ENCODE data around the gene ZC3H18. TPM values are rescaled to one million over a fixed set of nuclear protein-coding genes. Genes with fewer than 3 reads are reported as not detected.

Gene ZC3H18
- total RNA-seq, 6 experiments from 2014 or later: 8.7 to 22.8 (median 16.4) TPM

- ATAC-seq (peak in 3 of 4 donors; percentile 3 to 26 (median 11)), DNase-seq (no peak)
- intact Hi-C loops (cut with DNase I): no loop called here
- Histone ChIP-seq H3K27me3 (no peaks in the 10 kb centered on the region), H3K36me3 (peaks cover 0 to 7% (median under 1%) of the 10 kb centered on the region in 4 donors), H3K4me1 (peaks cover 0 to 37% (median 17%) of the 10 kb centered on the region in 4 donors), H3K27ac (no peak overlapping the region), H3K9me3 (no peaks in the 10 kb centered on the region), H3K4me3 (no peak overlapping the region)
- TF ChIP-seq CTCF (IDR thresholded peaks at IDR 0.05) (no peak), POLR2A (IDR thresholded peaks at IDR 0.05) (no peak)
- 55% methylated on average over 12 of the region's 21 CpGs for WGBS (ENCODE audit: insufficient coverage, low coverage, low lambda C conversion rate, missing lambda C conversion rate)
Observed at GRCh38 chr16:88597856-88598491, 27.8 kb downstream of the ZC3H18 start.

- H3K4me1 ChIP-seq: peaks cover 0 to 37% (median 17%) of the 10 kb centered on the region in 4 donors
- WGBS (ENCODE audit: insufficient coverage, low coverage, low lambda C conversion rate, missing lambda C conversion rate): 43% methylated on average over 4 of the region's 14 CpGs
- peak; percentile 76 to 84 (median 81) for DNase-seq
Observed at GRCh38 chr16:88599092-88599733, 29.0 kb downstream of the ZC3H18 start.

GRCh38 chr16:88599825-88600538, 29.8 kb downstream of the ZC3H18 start:
- H3K27me3 ChIP-seq: no peaks in the 10 kb centered on the region
- no peak for TF ChIP-seq POLR2A (IDR thresholded peaks at IDR 0.05)
- TF ChIP-seq CTCF (IDR thresholded peaks at IDR 0.05): no peak
- H3K27ac ChIP-seq: peak overlapping the region in 2 of 3 donors; percentile 9 to 47
- H3K4me1 ChIP-seq: peaks cover 0 to 37% (median 17%) of the 10 kb centered on the region in 4 donors
- H3K36me3 ChIP-seq: peaks cover 0 to 7% (median under 1%) of the 10 kb centered on the region in 4 donors
- intact Hi-C loops (cut with DNase I): no loop called here
- ATAC-seq: no peak
- H3K9me3 ChIP-seq: no peaks in the 10 kb centered on the region
- no peak overlapping the region for H3K4me3 ChIP-seq
- 48% methylated on average over 15 of the region's 25 CpGs for WGBS (ENCODE audit: insufficient coverage, low coverage, low lambda C conversion rate, missing lambda C conversion rate)
- DNase-seq: peak in 1 of 3 donors; percentile 46

More at GRCh38 chr16:88599092-88599733, 29.0 kb downstream of the ZC3H18 start:
- H3K36me3 ChIP-seq: peaks cover 0 to 7% (median under 1%) of the 10 kb centered on the region in 4 donors
- no peak for TF ChIP-seq POLR2A (IDR thresholded peaks at IDR 0.05)
- no peak for TF ChIP-seq CTCF (IDR thresholded peaks at IDR 0.05)
- peak; percentile 39 to 64 (median 54) for ATAC-seq
- no peak overlapping the region for H3K4me3 ChIP-seq
- H3K27me3 ChIP-seq: no peaks in the 10 kb centered on the region
- peak overlapping the region; percentile 9 to 48 (median 47) for H3K27ac ChIP-seq
- intact Hi-C loops (cut with DNase I): no loop called here
- H3K9me3 ChIP-seq: no peaks in the 10 kb centered on the region

- ATAC-seq (no peak), DNase-seq (no peak)
- Histone ChIP-seq H3K9me3 (no peaks in the 10 kb centered on the region), H3K27me3 (no peaks in the 10 kb centered on the region), H3K4me3 (no peak overlapping the region), H3K27ac (no peak overlapping the region), H3K36me3 (peaks cover 0 to 11% (median under 1%) of the 10 kb centered on the region in 4 donors), H3K4me1 (peaks cover 0 to 37% (median 17%) of the 10 kb centered on the region in 4 donors)
- intact Hi-C loops (cut with DNase I): no loop called here
- TF ChIP-seq CTCF (IDR thresholded peaks at IDR 0.05): no peak
- 88% methylated on average over 3 of the region's 6 CpGs for WGBS (ENCODE audit: insufficient coverage, low coverage, low lambda C conversion rate, missing lambda C conversion rate)
Observed at GRCh38 chr16:88600539-88600896, 30.3 kb downstream of the ZC3H18 start.

Measured in right lobe of liver (tissue), 6 donors.